Adrenal gland (tissue), 12 donors: Measurements from ENCODE around the gene TREH. TPM values are rescaled to one million over a fixed set of nuclear protein-coding genes. Genes with fewer than 3 reads are reported as not detected.

Source experiments
- DNase-seq, 7 donors: peaks; one replicate each; pipeline ENCODE4 v3.0.0-alpha.2; 2019 to 2020
- H3K27ac ChIP-seq, 5 donors: fragments of 200-600 bp; sonication (generic) in 4 of 5; 1 replicate in 3 of 5; 2 replicates in 2 of 5; pipeline versions ENCODE4 v1.5.1 to v1.8.0; 2016 to 2020; ENCODE audit warnings: mild to moderate bottlenecking in 1 of 5
- H3K27me3 ChIP-seq: fragments of 200-600 bp; 2 replicates; pipeline ENCODE4 v1.8.0; 2021
- H3K36me3 ChIP-seq, 2 donors: fragments of 200-600 bp; replicated peaks in 1 of 2; 1 replicate in 1 of 2; 2 replicates in 1 of 2; pipeline versions ENCODE4 v1.5.1 to v1.8.0; 2018 to 2022
- H3K4me1 ChIP-seq, 2 donors: fragments of 200-600 bp; replicated peaks in 1 of 2; 1 replicate in 1 of 2; 2 replicates in 1 of 2; pipeline versions ENCODE4 v1.5.1 to v1.8.0; 2018 to 2021
- H3K4me3 ChIP-seq, 4 donors: fragments of 200-600 bp; sonication (generic) in 3 of 4; one replicate each; pipeline ENCODE4 v1.5.1; 2016 to 2018
- H3K9me3 ChIP-seq, 3 donors: fragments of 200-600 bp; sonication (generic) in 1 of 3; replicated peaks in 1 of 3; 1 replicate in 2 of 3; 2 replicates in 1 of 3; pipeline versions ENCODE4 v1.5.1 to v1.8.0; 2016 to 2021
- POLR2A ChIP-seq, 2 donors: fragments of 450-650 bp; IDR thresholded peaks; one replicate each; pipeline ENCODE4 v1.6.1; 2017; ENCODE audit warnings: antibody characterized with exemption in 2 of 2, mild to moderate bottlenecking in 2 of 2, moderate library complexity in 1 of 2
- whole genome bisulfite sequencing, 4 donors: extraction: QIAGEN DNeasy Blood & Tissue Kit in 2 of 4; methylation state at CpG; one replicate each; pipeline versions ENCODE4 v1.1.5 to v1.1.7; 2013 to 2017; 5-methylcytosine and 5-hydroxymethylcytosine counted together
- intact Hi-C, 2 donors: fragments of 100-400 bp; cut with DNase I; formaldehyde crosslinking; loops; one replicate each; pipeline versions ENCODE4 v1.14.1 to v1.15.0; 2022 to 2023
- polyA plus RNA-seq, 3 donors: library from polyadenylated mRNA; stranded (reverse); fragments of 200-250 nt in 2 of 3; fragments of 350-450 nt in 1 of 3; fragmentation: Illumina TruSeq in 1 of 3; extraction: RNeasy Lipid Tissue Mini Kit (QIAGEN cat#74804) in 1 of 3; gene quantifications; one replicate each; pipeline ENCODE4 v1.2.3, GENCODE V29; 2013 to 2014
- total RNA-seq, 9 donors: library from RNA; depleted of rRNA in 4 of 9; stranded (reverse); fragments of >200 nt in 4 of 9; fragments of 120-200 nt in 1 of 9; fragmentation: NEBNext Ultra II Directional in 1 of 9; extraction: Animal tissue kit (Norgen Biotek cat#: 25700) in 1 of 9; gene quantifications; one replicate each; pipeline versions ENCODE4 v1.1.0 to v1.2.4, GENCODE V29; 2013 to 2023
- TF ChIP-seq, protein P1 (sequence below), 6 experiments: fragments of 450-650 bp in 4 of 6; fragments of 200-600 bp in 2 of 6; sonication (generic) in 1 of 6; IDR thresholded peaks; 1 replicate in 5 of 6; 2 replicates in 1 of 6; pipeline versions ENCODE4 v1.5.1 to v1.8.0; 2016 to 2021; ENCODE audit warnings: antibody characterized with exemption in 6 of 6, mild to moderate bottlenecking in 2 of 6, moderate library complexity in 1 of 6
- donor health status: healthy with polysubstance abuse.
- donor health status: Bipolar disorder and iron deficiency.
- donor health status: DM: yes; HTN: yes; CAD: no.
- donor health status: DM: no; HTN: no; CAD: no.
- donor health status: DM: no; HTN: no; CAD: no.
- donor health status: DM: yes; HTN: yes; CAD: no.

The TREH gene
- total and polyA plus RNA-seq, 12 donors, result 3.0 to 5.1 TPM; not detected in 10

DNA sequence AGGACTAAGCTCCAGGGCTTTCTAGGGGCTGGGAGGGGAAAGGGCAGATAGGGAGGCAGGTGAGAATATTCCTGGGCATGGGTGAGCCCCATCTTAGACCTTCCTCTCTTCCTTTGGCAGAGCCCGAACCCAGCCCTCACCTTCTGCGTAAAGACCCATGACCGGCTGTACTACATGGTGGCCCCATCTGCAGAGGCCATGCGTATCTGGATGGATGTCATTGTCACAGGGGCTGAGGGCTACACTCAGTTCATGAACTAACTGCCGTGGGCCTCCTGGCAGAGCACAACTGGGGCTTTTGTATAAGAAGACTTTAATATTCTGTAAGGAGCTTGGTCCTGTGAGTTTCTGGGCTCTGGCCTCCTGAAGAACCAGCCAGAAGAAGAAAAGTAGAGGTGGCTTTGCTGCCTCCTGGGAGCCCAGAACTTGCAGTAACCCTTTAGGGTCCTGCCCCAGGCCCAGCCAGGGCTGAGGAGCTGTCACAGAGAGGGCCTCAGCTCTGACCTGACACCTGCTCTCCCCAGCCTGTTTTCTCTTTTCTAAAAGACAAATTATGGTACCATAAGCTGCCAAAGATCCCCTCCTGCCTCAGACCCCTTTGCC, 22.8 kb downstream of the TREH start:
- TF ChIP-seq POLR2A (IDR thresholded peaks at IDR 0.05), result no peak
- TF ChIP-seq, protein P1, sequence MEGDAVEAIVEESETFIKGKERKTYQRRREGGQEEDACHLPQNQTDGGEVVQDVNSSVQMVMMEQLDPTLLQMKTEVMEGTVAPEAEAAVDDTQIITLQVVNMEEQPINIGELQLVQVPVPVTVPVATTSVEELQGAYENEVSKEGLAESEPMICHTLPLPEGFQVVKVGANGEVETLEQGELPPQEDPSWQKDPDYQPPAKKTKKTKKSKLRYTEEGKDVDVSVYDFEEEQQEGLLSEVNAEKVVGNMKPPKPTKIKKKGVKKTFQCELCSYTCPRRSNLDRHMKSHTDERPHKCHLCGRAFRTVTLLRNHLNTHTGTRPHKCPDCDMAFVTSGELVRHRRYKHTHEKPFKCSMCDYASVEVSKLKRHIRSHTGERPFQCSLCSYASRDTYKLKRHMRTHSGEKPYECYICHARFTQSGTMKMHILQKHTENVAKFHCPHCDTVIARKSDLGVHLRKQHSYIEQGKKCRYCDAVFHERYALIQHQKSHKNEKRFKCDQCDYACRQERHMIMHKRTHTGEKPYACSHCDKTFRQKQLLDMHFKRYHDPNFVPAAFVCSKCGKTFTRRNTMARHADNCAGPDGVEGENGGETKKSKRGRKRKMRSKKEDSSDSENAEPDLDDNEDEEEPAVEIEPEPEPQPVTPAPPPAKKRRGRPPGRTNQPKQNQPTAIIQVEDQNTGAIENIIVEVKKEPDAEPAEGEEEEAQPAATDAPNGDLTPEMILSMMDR (IDR thresholded peaks at IDR 0.05), result no peak
- Histone ChIP-seq H3K4me1 (peaks cover 0 to 4% of the 10 kb centered on the region in 2 donors), H3K9me3 (no peaks in the 10 kb centered on the region), H3K4me3 (no peak overlapping the region), H3K27me3 (no peaks in the 10 kb centered on the region), H3K36me3 (peaks cover 0 to 56% of the 10 kb centered on the region in 2 donors), H3K27ac (no peak overlapping the region)
- DNase-seq, result no peak
- WGBS, 4 donors, result 71 to 100% (median 95%) methylated on average over 1 to 5 of the region's 5 CpGs
- intact Hi-C loops, result loop anchor here in 1 of 2 donors (5.0 kb wide), 1 partner anchor 59 kb away; no protein-coding TSS in a partner anchor

DNA sequence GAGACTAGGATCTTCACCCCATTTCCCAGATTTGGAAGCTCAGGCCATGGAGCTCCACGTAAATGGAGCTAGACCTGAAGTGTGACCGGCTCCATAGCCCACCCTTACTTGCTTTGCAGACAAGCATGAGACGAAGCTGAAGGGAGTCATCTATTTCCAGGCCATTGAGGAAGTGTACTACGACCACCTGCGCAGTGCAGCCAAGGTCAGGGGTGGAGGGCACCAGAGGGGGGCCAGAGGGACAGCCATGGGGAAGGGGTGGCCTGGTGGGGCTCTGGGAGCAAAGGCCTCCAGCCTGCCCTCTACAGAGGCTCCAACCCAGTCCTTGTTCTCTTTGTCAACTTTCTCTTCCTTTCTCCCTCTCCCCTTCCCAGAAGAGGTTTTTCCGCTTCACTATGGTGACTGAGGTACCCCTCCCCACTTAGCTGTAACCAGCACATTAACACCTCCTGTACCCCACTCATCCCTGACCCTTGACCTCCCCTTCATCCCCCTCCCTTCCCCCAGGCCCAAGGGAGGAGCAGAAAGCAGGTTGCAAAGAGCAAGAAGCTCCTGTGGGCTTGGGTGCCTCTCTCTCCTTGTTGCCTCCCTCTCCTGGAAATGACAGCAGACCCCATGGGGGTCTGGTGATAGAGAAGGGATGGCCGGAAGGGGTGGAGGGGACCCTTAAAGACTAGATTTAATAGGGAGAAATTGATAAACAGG, 23.8 kb downstream of the TREH start:
- H3K27ac ChIP-seq, result no peak overlapping the region
- H3K27me3 ChIP-seq, result no peaks in the 10 kb centered on the region
- intact Hi-C loops, result loop anchor here in 1 of 2 donors (5.0 kb wide), 1 partner anchor 58 kb away; no protein-coding TSS in a partner anchor
- peaks cover 0 to 4% of the 10 kb centered on the region in 2 donors for H3K4me1 ChIP-seq
- no peak for TF ChIP-seq POLR2A (IDR thresholded peaks at IDR 0.05)
- TF ChIP-seq, protein P1 (IDR thresholded peaks at IDR 0.05), result no peak
- DNase-seq, result no peak
- WGBS, 4 donors, result 84 to 90% (median 89%) methylated on average over 7 of the region's 7 CpGs
- no peaks in the 10 kb centered on the region for H3K9me3 ChIP-seq
- peaks cover 0 to 65% of the 10 kb centered on the region in 2 donors for H3K36me3 ChIP-seq
- H3K4me3 ChIP-seq, result no peak overlapping the region

DNA sequence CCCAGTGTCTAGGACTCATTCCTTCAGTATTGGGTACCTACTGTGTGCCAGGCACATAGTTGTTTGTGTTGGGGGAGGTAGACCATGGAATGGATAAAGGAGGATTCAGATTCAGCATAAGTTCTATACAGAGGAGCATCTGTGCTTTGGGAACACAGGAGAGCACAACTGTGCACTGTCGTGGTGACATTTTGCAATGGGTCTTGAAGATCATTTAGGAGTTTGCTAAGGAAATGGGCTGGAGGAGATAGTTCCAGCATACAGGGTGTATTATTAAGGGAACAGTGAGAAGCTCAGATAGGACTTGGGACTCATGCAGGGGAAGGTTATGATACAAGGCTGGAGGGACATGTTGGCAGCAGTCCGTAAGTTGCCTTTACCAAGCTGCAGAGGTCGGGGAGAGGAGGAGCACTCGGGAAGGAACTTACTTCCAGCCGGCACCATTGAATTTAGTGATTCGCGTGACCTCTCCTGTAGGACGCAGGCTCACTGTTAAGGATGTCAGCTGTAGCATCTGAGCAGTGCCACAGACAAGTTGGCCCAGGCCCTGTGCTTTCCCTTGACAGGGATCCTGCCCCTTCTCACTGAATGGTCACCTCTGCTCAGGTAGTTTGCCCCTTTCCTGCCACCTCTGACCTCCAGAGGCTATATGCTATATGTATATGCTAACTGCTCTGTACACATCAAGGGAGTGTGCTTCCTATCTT, 25.6 kb downstream of the TREH start:
- intact Hi-C loops, result no loop called here
- no peak overlapping the region for H3K4me3 ChIP-seq
- no peak for DNase-seq
- 81 to 88% (median 87%) methylated on average over 4 to 8 of the region's 8 CpGs for WGBS, 4 donors
- no peaks in the 10 kb centered on the region for H3K4me1 ChIP-seq
- peaks cover 0 to 83% of the 10 kb centered on the region in 2 donors for H3K36me3 ChIP-seq
- H3K27me3 ChIP-seq, result no peaks in the 10 kb centered on the region
- H3K27ac ChIP-seq, result no peak overlapping the region
- TF ChIP-seq POLR2A (IDR thresholded peaks at IDR 0.05), result no peak
- TF ChIP-seq, protein P1 (IDR thresholded peaks at IDR 0.05), result no peak
- no peaks in the 10 kb centered on the region for H3K9me3 ChIP-seq

DNA sequence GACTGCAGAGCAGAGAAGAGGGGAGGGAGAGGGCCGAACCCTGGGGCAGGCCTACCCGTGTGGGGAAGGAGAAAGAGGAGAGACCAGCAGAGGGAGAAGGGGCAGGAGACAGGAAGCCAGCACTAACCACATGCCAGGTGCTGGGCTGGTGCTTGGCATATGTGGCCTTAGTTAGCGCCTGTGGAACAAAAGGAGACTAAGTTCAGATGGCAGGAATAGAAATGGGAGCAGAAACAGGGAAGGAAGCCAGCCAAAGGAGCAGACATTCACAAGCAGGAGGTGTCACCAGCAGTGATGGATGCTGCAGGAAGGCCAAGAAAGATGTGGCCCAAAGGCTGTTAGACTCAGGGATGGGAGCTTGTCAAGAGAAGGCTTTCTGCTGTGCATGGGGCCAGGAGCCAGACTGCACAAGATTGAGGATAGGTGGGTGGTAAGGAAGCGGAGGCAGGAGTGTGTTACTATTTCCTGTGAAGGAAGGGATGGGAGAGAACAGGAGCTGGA, 26.7 kb downstream of the TREH start:
- 55 to 66% (median 58%) methylated on average over 4 of the region's 4 CpGs for WGBS, 4 donors
- H3K36me3 ChIP-seq, result peaks cover 0 to 91% of the 10 kb centered on the region in 2 donors
- no peaks in the 10 kb centered on the region for H3K4me1 ChIP-seq
- H3K4me3 ChIP-seq, result no peak overlapping the region
- H3K27ac ChIP-seq, result no peak overlapping the region
- no peaks in the 10 kb centered on the region for H3K27me3 ChIP-seq
- intact Hi-C loops, result no loop called here
- DNase-seq, result peak in 1 of 7 donors; percentile 48
- TF ChIP-seq, protein P1 (IDR thresholded peaks at IDR 0.05), result no peak
- no peak for TF ChIP-seq POLR2A (IDR thresholded peaks at IDR 0.05)
- H3K9me3 ChIP-seq, result no peaks in the 10 kb centered on the region
